SJSA1 (cell line): ENCODE data around the gene PLK2. TPM values are rescaled to one million over a fixed set of nuclear protein-coding genes. Genes with fewer than 3 reads are reported as not detected.

Source experiments
- DNase-seq, 2 experiments: peaks; one replicate each; pipeline ENCODE4 v3.0.0-alpha.2; 2015 to 2020; ENCODE audit warnings: low spot score in 2 of 2, low read depth in 1 of 2
- H3K27ac ChIP-seq: fragments of 250-450 bp; sonication (Bioruptor Pico); 2 replicates; pipeline ENCODE4 v1.5.1; 2020; ENCODE audit warnings: mild to moderate bottlenecking, moderate library complexity
- H3K27me3 ChIP-seq: fragments of 250-450 bp; sonication (Bioruptor Pico); replicated peaks from 2 replicates; pipeline ENCODE4 v1.5.1; 2020; ENCODE audit warnings: mild to moderate bottlenecking, moderate library complexity
- H3K36me3 ChIP-seq: fragments of 250-450 bp; sonication (Bioruptor Pico); 2 replicates; pipeline ENCODE4 v1.5.1; 2020; ENCODE audit warnings: mild to moderate bottlenecking
- H3K4me1 ChIP-seq: fragments of 250-450 bp; sonication (Bioruptor Pico); replicated peaks from 2 replicates; pipeline ENCODE4 v1.6.1; 2021; ENCODE audit warnings: mild to moderate bottlenecking
- H3K4me3 ChIP-seq: fragments of 250-450 bp; sonication (Bioruptor Pico); 2 replicates; pipeline ENCODE4 v1.5.1; 2020; ENCODE audit warnings: mild to moderate bottlenecking
- H3K9me3 ChIP-seq: fragments of 250-450 bp; sonication (Bioruptor Pico); replicated peaks from 2 replicates; pipeline ENCODE4 v1.5.1; 2020; ENCODE audit warnings: mild to moderate bottlenecking
- total RNA-seq: library from RNA; depleted of rRNA; stranded (reverse); fragments of >200 nt; shearing (Covaris generic); gene quantifications from 2 replicates; pipeline ENCODE4 v1.2.3, GENCODE V29; 2014

PLK2 gene
- total RNA-seq, 1 experiment from 2014 or later: 299 TPM

- DNase-seq: peak in 1 of 2 experiments; percentile 70
- Histone ChIP-seq H3K4me1 (peaks cover 33% of the 10 kb centered on the region), H3K9me3 (no peaks in the 10 kb centered on the region), H3K4me3 (no peak overlapping the region), H3K36me3 (peaks cover 27% of the 10 kb centered on the region), H3K27me3 (no peaks in the 10 kb centered on the region), H3K27ac (peak overlapping the region; percentile 94)
Observed at GRCh38 chr5:58462154-58462553, 2.3 kb upstream of the PLK2 start.

GRCh38 chr5:58460732-58461286 lies 923 bp upstream of the PLK2 start:
- DNase-seq: peak; percentile 89 to 95
- peaks cover 40% of the 10 kb centered on the region for H3K36me3 ChIP-seq

GRCh38 chr5:58459146-58460001 lies 512 bp downstream of the PLK2 start:
- peak in 1 of 2 experiments; percentile 69 for DNase-seq
- H3K27ac ChIP-seq: peak overlapping the region; percentile 94
- no peaks in the 10 kb centered on the region for H3K9me3 ChIP-seq
- peaks cover 49% of the 10 kb centered on the region for H3K4me1 ChIP-seq
- H3K36me3 ChIP-seq: peaks cover 55% of the 10 kb centered on the region
- peak overlapping the region; percentile 93 for H3K4me3 ChIP-seq
- H3K27me3 ChIP-seq: no peaks in the 10 kb centered on the region

More at GRCh38 chr5:58460732-58461286, 923 bp upstream of the PLK2 start:
- Histone ChIP-seq H3K4me3 (peak overlapping the region; percentile 93), H3K4me1 (peaks cover 38% of the 10 kb centered on the region), H3K27ac (peak overlapping the region; percentile 94), H3K27me3 (no peaks in the 10 kb centered on the region), H3K9me3 (no peaks in the 10 kb centered on the region)

GRCh38 chr5:58458743-58459145 lies 1.1 kb downstream of the PLK2 start:
- H3K36me3 ChIP-seq: peaks cover 61% of the 10 kb centered on the region
- peaks cover 49% of the 10 kb centered on the region for H3K4me1 ChIP-seq

GRCh38 chr5:58458141-58458742 lies 1.6 kb downstream of the PLK2 start:
- Histone ChIP-seq H3K27ac (peak overlapping the region; percentile 94), H3K4me3 (peak overlapping the region; percentile 93), H3K9me3 (no peaks in the 10 kb centered on the region), H3K27me3 (no peaks in the 10 kb centered on the region), H3K36me3 (peaks cover 66% of the 10 kb centered on the region), H3K4me1 (peaks cover 49% of the 10 kb centered on the region)
- DNase-seq: no peak

More at GRCh38 chr5:58458743-58459145, 1.1 kb downstream of the PLK2 start:
- no peaks in the 10 kb centered on the region for H3K9me3 ChIP-seq
- peak overlapping the region; percentile 94 for H3K27ac ChIP-seq
- no peaks in the 10 kb centered on the region for H3K27me3 ChIP-seq
- DNase-seq: peak in 1 of 2 experiments; percentile 55
- H3K4me3 ChIP-seq: peak overlapping the region; percentile 93

- Histone ChIP-seq H3K27me3 (no peaks in the 10 kb centered on the region), H3K4me1 (peaks cover 43% of the 10 kb centered on the region), H3K4me3 (peak overlapping the region; percentile 93), H3K9me3 (no peaks in the 10 kb centered on the region), H3K36me3 (peaks cover 78% of the 10 kb centered on the region), H3K27ac (no peak overlapping the region)
- no peak for DNase-seq
Observed at GRCh38 chr5:58457050-58457449, 2.8 kb downstream of the PLK2 start.

GRCh38 chr5:58456486-58456885 lies 3.4 kb downstream of the PLK2 start:
- Histone ChIP-seq H3K27me3 (no peaks in the 10 kb centered on the region), H3K4me3 (peak overlapping the region; percentile 93), H3K27ac (no peak overlapping the region), H3K9me3 (no peaks in the 10 kb centered on the region), H3K36me3 (peaks cover 84% of the 10 kb centered on the region), H3K4me1 (peaks cover 38% of the 10 kb centered on the region)
- no peak for DNase-seq

- Histone ChIP-seq H3K36me3 (peaks cover 84% of the 10 kb centered on the region), H3K4me3 (peak overlapping the region; percentile 93; the same call in 1 of the 2 replicates), H3K27me3 (no peaks in the 10 kb centered on the region), H3K4me1 (peaks cover 34% of the 10 kb centered on the region), H3K27ac (no peak overlapping the region), H3K9me3 (no peaks in the 10 kb centered on the region)
- DNase-seq: no peak
Observed at GRCh38 chr5:58456026-58456425, 3.9 kb downstream of the PLK2 start.

GRCh38 chr5:58455480-58455879 lies 4.4 kb downstream of the PLK2 start:
- Histone ChIP-seq H3K4me1 (peaks cover 29% of the 10 kb centered on the region), H3K36me3 (peaks cover 84% of the 10 kb centered on the region), H3K27ac (no peak overlapping the region), H3K9me3 (no peaks in the 10 kb centered on the region), H3K27me3 (no peaks in the 10 kb centered on the region), H3K4me3 (peak overlapping the region; percentile 93; the same call in 1 of the 2 replicates)
- DNase-seq: no peak

GRCh38 chr5:58455066-58455465 lies 4.8 kb downstream of the PLK2 start:
- Histone ChIP-seq H3K9me3 (no peaks in the 10 kb centered on the region), H3K27me3 (no peaks in the 10 kb centered on the region), H3K36me3 (peaks cover 87% of the 10 kb centered on the region), H3K27ac (no peak overlapping the region), H3K4me1 (peaks cover 25% of the 10 kb centered on the region), H3K4me3 (no peak overlapping the region)
- DNase-seq: no peak

GRCh38 chr5:58454025-58454424 lies 5.9 kb downstream of the PLK2 start:
- Histone ChIP-seq H3K36me3 (peaks cover 80% of the 10 kb centered on the region), H3K4me1 (peaks cover 25% of the 10 kb centered on the region), H3K9me3 (no peaks in the 10 kb centered on the region), H3K27me3 (no peaks in the 10 kb centered on the region), H3K27ac (no peak overlapping the region), H3K4me3 (no peak overlapping the region)
- no peak for DNase-seq

GRCh38 chr5:58453306-58453705 lies 6.6 kb downstream of the PLK2 start:
- H3K9me3 ChIP-seq: no peaks in the 10 kb centered on the region
- peaks cover 25% of the 10 kb centered on the region for H3K4me1 ChIP-seq
- DNase-seq: no peak
- no peak overlapping the region for H3K4me3 ChIP-seq
- no peaks in the 10 kb centered on the region for H3K27me3 ChIP-seq
- H3K27ac ChIP-seq: no peak overlapping the region
- H3K36me3 ChIP-seq: peaks cover 73% of the 10 kb centered on the region

GRCh38 chr5:58452566-58453258 lies 7.2 kb downstream of the PLK2 start:
- H3K36me3 ChIP-seq: peaks cover 67% of the 10 kb centered on the region
- peaks cover 25% of the 10 kb centered on the region for H3K4me1 ChIP-seq
- no peaks in the 10 kb centered on the region for H3K27me3 ChIP-seq
- DNase-seq: no peak
- H3K4me3 ChIP-seq: no peak overlapping the region
- H3K9me3 ChIP-seq: no peaks in the 10 kb centered on the region
- no peak overlapping the region for H3K27ac ChIP-seq
